Testis (tissue), 3 donors: ENCODE results near the gene SNAP23. TPM values are rescaled to one million over a fixed set of nuclear protein-coding genes. Genes with fewer than 3 reads are reported as not detected.
A peak's percentile ranks its signal among the peaks of the same experiment; 100 is the strongest.

Source experiments
- DNase-seq: peaks from one replicate; pipeline ENCODE4 v3.0.0-alpha.2; 2019
- H3K27ac ChIP-seq, 2 donors: fragments of 200-600 bp; sonication (generic); one replicate each; pipeline ENCODE4 v1.5.1; 2019
- H3K27me3 ChIP-seq: fragments of 200-600 bp; sonication (generic); one replicate; pipeline ENCODE4 v1.5.1; 2019
- H3K36me3 ChIP-seq: fragments of 200-600 bp; sonication (generic); one replicate; pipeline ENCODE4 v1.5.1; 2017; ENCODE audit warnings: low read depth; ENCODE audit errors: missing control alignments
- H3K4me1 ChIP-seq: fragments of 200-600 bp; sonication (generic); one replicate; pipeline ENCODE4 v1.5.1; 2019
- H3K4me3 ChIP-seq, 2 donors: fragments of 200-600 bp; sonication (generic); one replicate each; pipeline ENCODE4 v1.5.1; 2017 to 2019
- H3K9me3 ChIP-seq: fragments of 200-600 bp; sonication (generic); one replicate; pipeline ENCODE4 v1.5.1; 2017
- POLR2A ChIP-seq: fragments of 450-650 bp; IDR thresholded peaks from one replicate; pipeline ENCODE4 v1.6.1; 2017; ENCODE audit warnings: antibody characterized with exemption, mild to moderate bottlenecking, moderate library complexity
- WGBS, 2 donors: methylation state at CpG; one replicate each; pipeline ENCODE4 v1.1.5; 2018; 5-methylcytosine and 5-hydroxymethylcytosine counted together
- intact Hi-C: fragments of 100-400 bp; cut with DNase I; formaldehyde crosslinking; loops from one replicate; pipeline ENCODE4 v1.15.1; 2023; ENCODE audit warnings: low total_unique reads
- polyA plus RNA-seq: library from polyadenylated mRNA; stranded (reverse); fragments of 350-450 nt; fragmentation: Illumina TruSeq; extraction: RNeasy Lipid Tissue Mini Kit (QIAGEN cat#74804); gene quantifications from one replicate; pipeline ENCODE4 v1.2.3, GENCODE V29; 2014; ENCODE audit warnings: low read depth, low replicate concordance; ENCODE audit not compliant: insufficient read depth
- total RNA-seq, 2 donors: library from RNA; depleted of rRNA; stranded (reverse); fragments of >200 nt; gene quantifications; one replicate each; pipeline ENCODE4 v1.2.3, GENCODE V29; 2016
- TF ChIP-seq, protein P1 (sequence below), 3 experiments: fragments of 450-650 bp in 2 of 3; fragments of 200-600 bp in 1 of 3; sonication (generic) in 1 of 3; IDR thresholded peaks; one replicate each; pipeline ENCODE4 v1.5.1; 2016 to 2019; ENCODE audit warnings: antibody characterized with exemption in 3 of 3, mild to moderate bottlenecking in 2 of 3, moderate library complexity in 1 of 3

The SNAP23 gene
- total and polyA plus RNA-seq, 3 donors from 2014 or later, result 99.4 to 114 (median 101) TPM

DNA sequence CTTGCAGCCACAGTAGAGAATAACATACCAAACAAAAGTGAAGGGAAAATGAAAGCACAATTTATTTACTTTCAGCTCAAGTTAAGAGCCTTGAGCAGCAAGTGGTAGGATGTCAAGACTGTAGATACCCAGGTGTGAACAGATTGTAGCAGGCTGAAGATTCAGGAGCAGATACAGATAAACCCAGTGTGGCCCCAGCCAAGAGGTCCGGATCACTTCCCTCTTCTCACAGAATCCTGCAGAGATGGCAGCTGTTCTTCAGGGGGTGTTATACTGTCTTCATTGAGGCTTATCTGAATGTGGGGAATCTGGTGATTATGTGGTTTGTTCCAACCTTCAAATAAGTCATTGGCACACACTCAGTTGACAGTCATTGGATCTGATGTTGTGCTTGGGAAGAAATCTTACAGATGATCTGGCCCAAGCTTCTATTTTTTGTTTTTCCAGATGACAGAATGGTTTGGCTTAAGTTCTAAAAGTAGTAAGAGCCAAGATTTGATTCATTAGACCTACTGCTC lies 82.1 kb downstream of the SNAP23 start:
- Histone ChIP-seq H3K4me3 (no peak overlapping the region), H3K9me3 (no peaks in the 10 kb centered on the region), H3K36me3 (no peaks in the 10 kb centered on the region), H3K27me3 (no peaks in the 10 kb centered on the region), H3K4me1 (peaks cover 44% of the 10 kb centered on the region), H3K27ac (peak overlapping the region in 1 of 2 donors; percentile 60)
- TF ChIP-seq, protein P1, sequence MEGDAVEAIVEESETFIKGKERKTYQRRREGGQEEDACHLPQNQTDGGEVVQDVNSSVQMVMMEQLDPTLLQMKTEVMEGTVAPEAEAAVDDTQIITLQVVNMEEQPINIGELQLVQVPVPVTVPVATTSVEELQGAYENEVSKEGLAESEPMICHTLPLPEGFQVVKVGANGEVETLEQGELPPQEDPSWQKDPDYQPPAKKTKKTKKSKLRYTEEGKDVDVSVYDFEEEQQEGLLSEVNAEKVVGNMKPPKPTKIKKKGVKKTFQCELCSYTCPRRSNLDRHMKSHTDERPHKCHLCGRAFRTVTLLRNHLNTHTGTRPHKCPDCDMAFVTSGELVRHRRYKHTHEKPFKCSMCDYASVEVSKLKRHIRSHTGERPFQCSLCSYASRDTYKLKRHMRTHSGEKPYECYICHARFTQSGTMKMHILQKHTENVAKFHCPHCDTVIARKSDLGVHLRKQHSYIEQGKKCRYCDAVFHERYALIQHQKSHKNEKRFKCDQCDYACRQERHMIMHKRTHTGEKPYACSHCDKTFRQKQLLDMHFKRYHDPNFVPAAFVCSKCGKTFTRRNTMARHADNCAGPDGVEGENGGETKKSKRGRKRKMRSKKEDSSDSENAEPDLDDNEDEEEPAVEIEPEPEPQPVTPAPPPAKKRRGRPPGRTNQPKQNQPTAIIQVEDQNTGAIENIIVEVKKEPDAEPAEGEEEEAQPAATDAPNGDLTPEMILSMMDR (IDR thresholded peaks at IDR 0.05), result no peak
- TF ChIP-seq POLR2A, result no peak
- WGBS, 2 donors, result 27 to 29% methylated on average over 1 of the region's 1 CpG
- DNase-seq, result no peak
- intact Hi-C loops, result no loop called here

DNA sequence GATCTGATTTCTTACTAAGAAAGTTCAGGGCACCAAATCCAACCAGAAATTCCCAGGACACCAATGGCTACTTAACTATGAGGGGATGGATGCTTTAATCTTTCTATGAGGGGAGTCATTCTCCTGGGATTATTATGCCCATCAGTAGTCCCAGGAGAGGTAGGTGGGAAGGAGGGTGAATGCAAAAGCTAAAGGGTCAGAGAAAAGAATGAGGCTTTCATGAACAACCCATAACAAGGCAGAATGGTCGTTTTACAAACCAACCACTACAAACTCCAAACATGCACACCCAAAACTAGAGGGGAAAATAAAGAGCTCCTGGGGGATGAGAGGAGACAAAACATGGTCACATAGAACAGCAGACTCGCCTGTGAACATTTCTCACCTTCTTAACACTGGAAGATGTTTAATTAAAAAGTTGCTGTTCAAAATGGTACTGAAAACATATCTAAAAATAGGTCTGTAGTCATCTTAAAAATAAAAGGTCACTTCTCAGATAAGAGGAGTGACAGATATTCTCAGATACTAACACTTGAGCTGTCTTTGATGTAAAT lies 83.6 kb downstream of the SNAP23 start:
- Histone ChIP-seq H3K27ac (peak overlapping the region in 1 of 2 donors; percentile 78), H3K9me3 (no peaks in the 10 kb centered on the region), H3K4me3 (no peak overlapping the region), H3K36me3 (no peaks in the 10 kb centered on the region), H3K27me3 (no peaks in the 10 kb centered on the region), H3K4me1 (peaks cover 58% of the 10 kb centered on the region)
- no peak for DNase-seq
- intact Hi-C loops, result no loop called here
- TF ChIP-seq, protein P1 (IDR thresholded peaks at IDR 0.05), result no peak
- no peak for TF ChIP-seq POLR2A
- 77 to 78% methylated on average over 2 of the region's 2 CpGs for WGBS, 2 donors

DNA sequence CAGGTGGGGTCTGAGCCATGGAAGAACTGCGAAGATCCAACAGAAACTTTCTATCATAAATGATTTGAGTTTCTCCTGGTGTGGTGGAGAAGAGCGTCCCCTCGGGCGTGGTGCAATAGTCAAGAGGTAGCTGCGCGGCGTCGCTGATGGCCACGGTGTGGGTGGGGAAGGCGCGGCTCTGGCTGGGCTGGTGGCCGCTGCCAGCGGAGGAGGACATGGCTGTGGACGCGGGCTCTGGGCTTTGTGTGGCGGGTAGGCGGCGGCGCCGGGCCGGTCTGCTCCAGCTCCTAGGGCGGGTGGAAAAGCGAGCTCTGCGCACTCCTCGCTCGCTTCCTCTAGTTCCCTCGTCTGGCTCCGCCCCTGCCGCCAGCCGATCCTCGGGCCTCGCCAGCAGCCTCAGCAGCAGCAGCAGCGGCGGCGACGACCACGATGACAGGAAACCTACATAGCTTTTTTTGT lies 85.9 kb downstream of the SNAP23 start:
- Histone ChIP-seq H3K27me3 (no peaks in the 10 kb centered on the region), H3K36me3 (no peaks in the 10 kb centered on the region), H3K4me3 (peak overlapping the region; percentile 23 to 49), H3K9me3 (no peaks in the 10 kb centered on the region), H3K4me1 (peaks cover 63% of the 10 kb centered on the region), H3K27ac (peak overlapping the region; percentile 76 to 78)
- WGBS, 2 donors, result 1 to 2% methylated on average over 14 to 37 of the region's 37 CpGs
- intact Hi-C loops, result no loop called here
- TF ChIP-seq, protein P1 (IDR thresholded peaks at IDR 0.05), result no peak
- no peak for TF ChIP-seq POLR2A
- peak; percentile 92 for DNase-seq

Other genes starting within 250 kb of the SNAP23 start
- gene GANC, start 222.4 kb upstream of the SNAP23 start, total RNA-seq, result 10 to 100 TPM; 54.8 to 63.4 TPM
- gene GANC, start 222.4 kb upstream of the SNAP23 start, polyA plus RNA-seq, result 37.6 TPM
- 10 to 100 TPM; 79.5 to 92.9 TPM for gene TMEM87A, start 222.2 kb upstream of the SNAP23 start, total RNA-seq
- 64.2 TPM for gene TMEM87A, start 222.2 kb upstream of the SNAP23 start, polyA plus RNA-seq
- 10 to 100 TPM; 33.6 to 60.4 TPM for gene CAPN3, start 136.1 kb upstream of the SNAP23 start, total RNA-seq
- 53.0 TPM for gene CAPN3, start 136.1 kb upstream of the SNAP23 start, polyA plus RNA-seq
- gene ZNF106, start 4.5 kb upstream of the SNAP23 start, total RNA-seq, result 10 to 100 TPM; 84.4 to 95.4 TPM
- gene ZNF106, start 4.5 kb upstream of the SNAP23 start, polyA plus RNA-seq, result 51.4 TPM
- 10 to 100 TPM; 26.7 to 35.4 TPM for gene LRRC57, start 53.2 kb downstream of the SNAP23 start, total RNA-seq
- gene LRRC57, start 53.2 kb downstream of the SNAP23 start, polyA plus RNA-seq, result 15.5 TPM
- gene HAUS2, start 53.2 kb downstream of the SNAP23 start, total RNA-seq, result 10 to 100 TPM; 24.4 to 33.5 TPM
- 21.5 TPM for gene HAUS2, start 53.2 kb downstream of the SNAP23 start, polyA plus RNA-seq
- gene STARD9, start 80.0 kb downstream of the SNAP23 start, total RNA-seq, result 100 to 1,000 TPM; 132 to 137 TPM
- gene STARD9, start 80.0 kb downstream of the SNAP23 start, polyA plus RNA-seq, result 41.1 TPM
- 10 to 100 TPM; 27.5 to 43.5 TPM for gene CDAN1, start 241.5 kb downstream of the SNAP23 start, total RNA-seq
- gene CDAN1, start 241.5 kb downstream of the SNAP23 start, polyA plus RNA-seq, result 17.1 TPM